Panc1 (cell line): ENCODE data around the gene NUP210L. TPM values are rescaled to one million over a fixed set of nuclear protein-coding genes. Genes with fewer than 3 reads are reported as not detected.

Experiments used
- ATAC-seq: fragments of 200-7000 bp; cut with Tn5 transposase; 2 replicates; pipeline ENCODE4 v1.9.1; 2020; ENCODE audit warnings: mild to moderate bottlenecking, moderate library complexity
- BruUV-seq: library from RNA; stranded (reverse); fragments of 400-500 nt; replicated peaks from 2 replicates; lab custom pipeline; 2021; lab: Mats Ljungman, UMichigan
- CTCF ChIA-PET: fragments of 300-600 bp; sonication (Branson Sonifier 250); formaldehyde crosslinking; loops from one replicate; lab custom pipeline; 2022; ENCODE audit warnings: antibody characterized with exemption; lab: Charles Lee
- POLR2A ChIA-PET: fragments of 300-600 bp; sonication (Branson Sonifier 250); formaldehyde crosslinking; loops from one replicate; lab custom pipeline; 2022; ENCODE audit warnings: antibody characterized with exemption; lab: Charles Lee
- DNase-seq: peaks from one replicate; pipeline ENCODE4 v3.0.0-alpha.2; 2010; ENCODE audit warnings: low read depth, low spot score
- H3K27ac ChIP-seq: 2 replicates; pipeline ENCODE4 v1.5.1; 2011; ENCODE audit warnings: mild to moderate bottlenecking, low read length, inconsistent platforms
- H3K27me3 ChIP-seq: fragments of 200-500 bp; sonication (Bioruptor generic); 2 replicates; pipeline ENCODE4 v1.6.0; 2014; ENCODE audit warnings: low read length, inconsistent platforms; ENCODE audit not compliant: control insufficient read depth, insufficient read depth
- H3K36me3 ChIP-seq: fragments of 200-500 bp; sonication (Bioruptor generic); 2 replicates; pipeline ENCODE4 v1.5.1; 2014; ENCODE audit warnings: inconsistent platforms, mild to moderate bottlenecking, low read length, moderate library complexity; ENCODE audit not compliant: control insufficient read depth, insufficient read depth
- H3K4me1 ChIP-seq: 2 replicates; pipeline ENCODE4 v1.5.1; 2011; ENCODE audit warnings: inconsistent platforms, mild to moderate bottlenecking, low read length, moderate library complexity; ENCODE audit not compliant: control insufficient read depth, insufficient read depth
- H3K4me3 ChIP-seq, 2 experiments: 2 replicates each; pipeline ENCODE4 v1.5.1; 2011 to 2012; ENCODE audit warnings: low read depth in 2 of 2, low read length in 2 of 2, mild to moderate bottlenecking in 2 of 2, inconsistent platforms in 1 of 2, moderate library complexity in 1 of 2
- H3K9me3 ChIP-seq: fragments of 200-500 bp; sonication (Bioruptor generic); 2 replicates; pipeline ENCODE4 v1.5.1; 2014; ENCODE audit warnings: low read depth, mild to moderate bottlenecking, inconsistent platforms, low read length, moderate library complexity; ENCODE audit not compliant: control insufficient read depth, insufficient read depth
- POLR2AphosphoS5 ChIP-seq: IDR thresholded peaks from 2 replicates; pipeline ENCODE4 v1.6.1; 2012; ENCODE audit warnings: mild to moderate bottlenecking, low read depth, low read length, moderate library complexity
- SIN3A ChIP-seq: IDR thresholded peaks from 2 replicates; pipeline ENCODE4 v1.6.1; 2012; ENCODE audit warnings: low read depth, mild to moderate bottlenecking, low read length, moderate library complexity, borderline replicate concordance; ENCODE audit not compliant: insufficient read depth
- TCF7L2 ChIP-seq: IDR thresholded peaks from 2 replicates; pipeline ENCODE4 v1.6.1; 2011; ENCODE audit warnings: mild to moderate bottlenecking, low read depth, low read length, inconsistent platforms
- in situ Hi-C: cut with HindIII; loops from 2 replicates; pipeline ENCODE4 v1.10.0; 2016; ENCODE audit warnings: low sequenced_read_pairs, low pct_unique_long_range_greater_than_20kb
- intact Hi-C: fragments of 100-400 bp; cut with micrococcal nuclease; formaldehyde crosslinking; loops from one replicate; pipeline ENCODE4 v1.10.0; 2022; ENCODE audit not compliant: unreplicated experiment
- total RNA-seq: library from RNA; stranded (reverse); gene quantifications from one replicate; pipeline ENCODE4 v1.2.1, GENCODE V29; 2021; ENCODE audit not compliant: unreplicated experiment
- TF ChIP-seq, protein P1 (sequence below): fragments of 450-650 bp; IDR thresholded peaks from 2 replicates; pipeline ENCODE4 v1.5.1; 2017; ENCODE audit warnings: mild to moderate bottlenecking
- TF ChIP-seq, protein P2 (sequence below), 2 experiments: IDR thresholded peaks; 2 replicates each; pipeline ENCODE4 v1.6.1; 2011 to 2012; ENCODE audit warnings: low read depth in 2 of 2, control low read depth in 1 of 2, low read length in 1 of 2, mild to moderate bottlenecking in 1 of 2, moderate library complexity in 1 of 2; ENCODE audit not compliant: insufficient read depth in 1 of 2

NUP210L gene
- total RNA-seq, 1 experiment from 2014 or later: 0.05 TPM

DNA sequence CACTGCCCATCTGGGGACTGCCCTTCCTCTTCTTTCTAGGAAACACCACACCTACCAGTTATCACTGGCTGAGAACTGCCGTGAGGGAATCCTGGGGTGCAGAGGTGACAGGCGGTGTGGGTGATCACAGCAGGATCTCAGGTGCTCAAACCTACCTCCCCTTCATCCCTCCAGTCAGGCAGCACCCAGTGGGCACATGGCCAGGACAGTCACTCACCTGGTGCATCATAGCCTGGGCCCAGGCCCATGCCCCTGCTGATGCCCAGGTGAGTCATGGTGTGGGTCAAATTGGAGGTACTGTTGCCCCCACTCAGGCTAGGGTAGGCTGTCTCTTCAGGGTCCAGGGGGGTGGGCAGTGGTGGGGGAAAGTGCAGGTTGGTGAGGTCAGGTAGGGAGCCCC lies 203.1 kb downstream of the NUP210L start:
- no TSS peak for BruUV-seq
- no peak overlapping the region for H3K4me3 ChIP-seq
- CTCF ChIA-PET: no interaction called here
- H3K4me1 ChIP-seq: peaks cover 13% of the 10 kb centered on the region
- TF ChIP-seq TCF7L2 (no peak), SIN3A (no peak), POLR2AphosphoS5 (no peak)
- TF ChIP-seq, protein P1, sequence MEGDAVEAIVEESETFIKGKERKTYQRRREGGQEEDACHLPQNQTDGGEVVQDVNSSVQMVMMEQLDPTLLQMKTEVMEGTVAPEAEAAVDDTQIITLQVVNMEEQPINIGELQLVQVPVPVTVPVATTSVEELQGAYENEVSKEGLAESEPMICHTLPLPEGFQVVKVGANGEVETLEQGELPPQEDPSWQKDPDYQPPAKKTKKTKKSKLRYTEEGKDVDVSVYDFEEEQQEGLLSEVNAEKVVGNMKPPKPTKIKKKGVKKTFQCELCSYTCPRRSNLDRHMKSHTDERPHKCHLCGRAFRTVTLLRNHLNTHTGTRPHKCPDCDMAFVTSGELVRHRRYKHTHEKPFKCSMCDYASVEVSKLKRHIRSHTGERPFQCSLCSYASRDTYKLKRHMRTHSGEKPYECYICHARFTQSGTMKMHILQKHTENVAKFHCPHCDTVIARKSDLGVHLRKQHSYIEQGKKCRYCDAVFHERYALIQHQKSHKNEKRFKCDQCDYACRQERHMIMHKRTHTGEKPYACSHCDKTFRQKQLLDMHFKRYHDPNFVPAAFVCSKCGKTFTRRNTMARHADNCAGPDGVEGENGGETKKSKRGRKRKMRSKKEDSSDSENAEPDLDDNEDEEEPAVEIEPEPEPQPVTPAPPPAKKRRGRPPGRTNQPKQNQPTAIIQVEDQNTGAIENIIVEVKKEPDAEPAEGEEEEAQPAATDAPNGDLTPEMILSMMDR: no peak
- TF ChIP-seq, protein P2, sequence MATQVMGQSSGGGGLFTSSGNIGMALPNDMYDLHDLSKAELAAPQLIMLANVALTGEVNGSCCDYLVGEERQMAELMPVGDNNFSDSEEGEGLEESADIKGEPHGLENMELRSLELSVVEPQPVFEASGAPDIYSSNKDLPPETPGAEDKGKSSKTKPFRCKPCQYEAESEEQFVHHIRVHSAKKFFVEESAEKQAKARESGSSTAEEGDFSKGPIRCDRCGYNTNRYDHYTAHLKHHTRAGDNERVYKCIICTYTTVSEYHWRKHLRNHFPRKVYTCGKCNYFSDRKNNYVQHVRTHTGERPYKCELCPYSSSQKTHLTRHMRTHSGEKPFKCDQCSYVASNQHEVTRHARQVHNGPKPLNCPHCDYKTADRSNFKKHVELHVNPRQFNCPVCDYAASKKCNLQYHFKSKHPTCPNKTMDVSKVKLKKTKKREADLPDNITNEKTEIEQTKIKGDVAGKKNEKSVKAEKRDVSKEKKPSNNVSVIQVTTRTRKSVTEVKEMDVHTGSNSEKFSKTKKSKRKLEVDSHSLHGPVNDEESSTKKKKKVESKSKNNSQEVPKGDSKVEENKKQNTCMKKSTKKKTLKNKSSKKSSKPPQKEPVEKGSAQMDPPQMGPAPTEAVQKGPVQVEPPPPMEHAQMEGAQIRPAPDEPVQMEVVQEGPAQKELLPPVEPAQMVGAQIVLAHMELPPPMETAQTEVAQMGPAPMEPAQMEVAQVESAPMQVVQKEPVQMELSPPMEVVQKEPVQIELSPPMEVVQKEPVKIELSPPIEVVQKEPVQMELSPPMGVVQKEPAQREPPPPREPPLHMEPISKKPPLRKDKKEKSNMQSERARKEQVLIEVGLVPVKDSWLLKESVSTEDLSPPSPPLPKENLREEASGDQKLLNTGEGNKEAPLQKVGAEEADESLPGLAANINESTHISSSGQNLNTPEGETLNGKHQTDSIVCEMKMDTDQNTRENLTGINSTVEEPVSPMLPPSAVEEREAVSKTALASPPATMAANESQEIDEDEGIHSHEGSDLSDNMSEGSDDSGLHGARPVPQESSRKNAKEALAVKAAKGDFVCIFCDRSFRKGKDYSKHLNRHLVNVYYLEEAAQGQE (IDR thresholded peaks at IDR 0.05; ENCODE audit: insufficient read depth in 1 of 2, low read depth in 2 of 2, low read length in 1 of 2): no peak
- no peak for DNase-seq
- H3K27me3 ChIP-seq: no peaks in the 10 kb centered on the region
- no peak for ATAC-seq
- no peak overlapping the region for H3K27ac ChIP-seq
- POLR2A ChIA-PET: no interaction called here
- no peaks in the 10 kb centered on the region for H3K9me3 ChIP-seq
- peaks cover 3% of the 10 kb centered on the region for H3K36me3 ChIP-seq
- in situ Hi-C loops: no loop called here
- intact Hi-C loops: no loop called here

DNA sequence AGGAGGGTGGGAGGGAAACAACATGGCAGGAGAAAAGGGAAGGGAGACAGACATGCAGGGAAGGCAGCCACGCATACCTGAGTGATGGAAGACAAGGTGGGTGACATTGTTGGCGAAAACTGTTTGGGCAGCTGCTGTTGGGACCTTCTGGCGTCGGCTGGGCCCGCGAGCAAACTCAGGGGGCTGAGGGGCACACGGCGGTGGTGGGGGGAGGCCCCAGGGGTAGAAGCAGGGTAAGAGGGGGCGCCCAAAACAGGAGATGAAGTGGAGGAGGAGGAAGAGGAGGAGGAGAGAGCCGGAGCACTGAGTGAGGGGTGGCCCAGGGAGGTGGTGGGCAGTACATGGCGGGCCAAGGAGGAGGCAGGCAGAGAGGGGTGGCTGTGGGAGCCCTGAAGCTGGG lies 203.7 kb downstream of the NUP210L start:
- Histone ChIP-seq H3K9me3 (no peaks in the 10 kb centered on the region), H3K36me3 (peaks cover 3% of the 10 kb centered on the region), H3K27ac (no peak overlapping the region), H3K4me3 (no peak overlapping the region), H3K4me1 (peaks cover 10% of the 10 kb centered on the region), H3K27me3 (no peaks in the 10 kb centered on the region)
- TF ChIP-seq SIN3A: no peak
- no peak for TF ChIP-seq POLR2AphosphoS5
- TF ChIP-seq TCF7L2: no peak
- TF ChIP-seq, protein P2 (IDR thresholded peaks at IDR 0.05; ENCODE audit: insufficient read depth in 1 of 2, low read depth in 2 of 2, low read length in 1 of 2): no peak
- TF ChIP-seq, protein P1: no peak
- DNase-seq (no peak), ATAC-seq (no peak)
- POLR2A ChIA-PET: no interaction called here
- no TSS peak for BruUV-seq
- intact Hi-C loops (no loop called here), in situ Hi-C loops (no loop called here)
- CTCF ChIA-PET: no interaction called here
